GM12873 (cell line): ENCODE measurements around the gene CTDSPL.

Source experiments
- CTCF ChIP-seq: IDR thresholded peaks from 2 replicates; pipeline ENCODE4 v1.5.1; 2012; ENCODE audit warnings: low read depth, mild to moderate bottlenecking, moderate library complexity, low read length, control low read depth; ENCODE audit not compliant: insufficient read depth; ENCODE audit errors: missing control alignments

CTDSPL gene

GRCh38 chr3:37918627-37919026, 56.9 kb downstream of the CTDSPL start:
- TF ChIP-seq CTCF, result no peak

- no peak for TF ChIP-seq CTCF
These were observed 58.5 kb downstream of the CTDSPL start for GRCh38 chr3:37920156-37920699.

GRCh38 chr3:37921025-37921424, 59.3 kb downstream of the CTDSPL start:
- TF ChIP-seq CTCF, result no peak

- TF ChIP-seq CTCF, result no peak
These were observed 61.3 kb downstream of the CTDSPL start for GRCh38 chr3:37922721-37923568.

GRCh38 chr3:37923569-37924040, 61.9 kb downstream of the CTDSPL start:
- TF ChIP-seq CTCF, result no peak

GRCh38 chr3:37924453-37924852, 62.8 kb downstream of the CTDSPL start:
- no peak for TF ChIP-seq CTCF

- TF ChIP-seq CTCF, result no peak
These were observed 63.5 kb downstream of the CTDSPL start for GRCh38 chr3:37925157-37925556.
